A549 (cell line): ENCODE data around the gene NOS1.

ENCODE experiments used
- EP300 ChIP-seq, 2 experiments: fragments of >200 bp; sonication (Bioruptor Twin); formaldehyde crosslinking; IDR thresholded peaks; 2 replicates in 1 of 2; 3 replicates in 1 of 2; pipeline ENCODE4 v1.6.1; 2016 to 2017
- KDM5A ChIP-seq: fragments of 200-600 bp; sonication (generic); IDR thresholded peaks from 2 replicates; pipeline ENCODE4 v1.6.1; 2016; ENCODE audit warnings: antibody characterized with exemption, mild to moderate bottlenecking
- POLR2A ChIP-seq: IDR thresholded peaks from 2 replicates; pipeline ENCODE4 v1.6.1; 2012; ENCODE audit warnings: mild to moderate bottlenecking, low read length
- RAD21 ChIP-seq, 2 experiments: fragments of >200 bp in 1 of 2; sonication (Bioruptor Twin) in 1 of 2; formaldehyde crosslinking in 1 of 2; IDR thresholded peaks in 1 of 2; conservative IDR thresholded peaks in 1 of 2; 2 replicates in 1 of 2; 3 replicates in 1 of 2; pipeline ENCODE4 v1.6.1; 2012 to 2018; ENCODE audit warnings: inconsistent platforms in 1 of 2
- TF ChIP-seq, protein P1 (sequence below): fragments of >200 bp; sonication (Bioruptor Twin); formaldehyde crosslinking; IDR thresholded peaks from 3 replicates; pipeline ENCODE4 v1.5.1; 2016

DNA sequence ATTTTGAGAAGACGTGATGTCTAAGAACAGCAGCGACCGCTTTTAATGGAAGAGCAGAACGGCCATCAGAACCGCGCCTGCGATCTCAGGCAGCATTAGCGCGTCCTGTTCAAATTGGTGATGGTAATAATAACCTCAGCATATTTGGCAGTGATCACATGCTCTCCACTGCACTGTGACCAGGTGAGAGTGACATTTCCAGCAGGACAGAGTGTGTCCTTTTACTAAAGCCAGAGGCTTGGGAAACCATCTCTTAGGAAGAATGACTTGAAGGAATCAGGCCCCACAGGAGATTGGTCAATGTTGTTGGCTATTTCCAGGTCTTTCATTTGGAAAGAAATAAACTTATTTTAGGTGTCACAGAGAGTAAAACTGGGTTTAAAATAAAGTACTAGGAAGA is 119.7 kb downstream of the NOS1 start:
- TF ChIP-seq KDM5A = no peak
- TF ChIP-seq, protein P1, sequence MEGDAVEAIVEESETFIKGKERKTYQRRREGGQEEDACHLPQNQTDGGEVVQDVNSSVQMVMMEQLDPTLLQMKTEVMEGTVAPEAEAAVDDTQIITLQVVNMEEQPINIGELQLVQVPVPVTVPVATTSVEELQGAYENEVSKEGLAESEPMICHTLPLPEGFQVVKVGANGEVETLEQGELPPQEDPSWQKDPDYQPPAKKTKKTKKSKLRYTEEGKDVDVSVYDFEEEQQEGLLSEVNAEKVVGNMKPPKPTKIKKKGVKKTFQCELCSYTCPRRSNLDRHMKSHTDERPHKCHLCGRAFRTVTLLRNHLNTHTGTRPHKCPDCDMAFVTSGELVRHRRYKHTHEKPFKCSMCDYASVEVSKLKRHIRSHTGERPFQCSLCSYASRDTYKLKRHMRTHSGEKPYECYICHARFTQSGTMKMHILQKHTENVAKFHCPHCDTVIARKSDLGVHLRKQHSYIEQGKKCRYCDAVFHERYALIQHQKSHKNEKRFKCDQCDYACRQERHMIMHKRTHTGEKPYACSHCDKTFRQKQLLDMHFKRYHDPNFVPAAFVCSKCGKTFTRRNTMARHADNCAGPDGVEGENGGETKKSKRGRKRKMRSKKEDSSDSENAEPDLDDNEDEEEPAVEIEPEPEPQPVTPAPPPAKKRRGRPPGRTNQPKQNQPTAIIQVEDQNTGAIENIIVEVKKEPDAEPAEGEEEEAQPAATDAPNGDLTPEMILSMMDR = no peak
- no peak for TF ChIP-seq POLR2A
- TF ChIP-seq RAD21 (conservative IDR thresholded peaks at IDR 0.05 in 1 of 2, IDR thresholded peaks at IDR 0.05 in 1 of 2) = no peak
- no peak for TF ChIP-seq EP300 (IDR thresholded peaks at IDR 0.05)
